ENCODE results near the gene PRPSAP1.

- TF ChIP-seq CTCF (IDR thresholded peaks at IDR 0.05): no peak
- TF ChIP-seq POLR2AphosphoS5 (IDR thresholded peaks at IDR 0.05): no peak
These were observed 57.5 kb downstream of the PRPSAP1 start for GRCh38 chr17:76296186-76296585.

Measured in upper lobe of left lung (tissue), 4 donors.